Ishikawa (cell line): ENCODE results near the gene REC8.

ENCODE experiments used
- CEBPB ChIP-seq: IDR thresholded peaks from 2 replicates; pipeline ENCODE4 v1.6.1; 2012
- NFIC ChIP-seq: IDR thresholded peaks from 2 replicates; pipeline ENCODE4 v1.6.1; 2012
- RAD21 ChIP-seq: IDR thresholded peaks from 2 replicates; pipeline ENCODE4 v1.6.1; 2012; ENCODE audit warnings: low read depth
- REST ChIP-seq: IDR thresholded peaks from 2 replicates; pipeline ENCODE4 v1.6.1; 2012; ENCODE audit warnings: low read depth, mild to moderate bottlenecking
- TCF12 ChIP-seq: IDR thresholded peaks from 2 replicates; pipeline ENCODE4 v1.6.1; 2012; ENCODE audit warnings: low read depth
- TF ChIP-seq, protein P1 (sequence below): IDR thresholded peaks from 2 replicates; pipeline ENCODE4 v1.6.1; 2012

DNA sequence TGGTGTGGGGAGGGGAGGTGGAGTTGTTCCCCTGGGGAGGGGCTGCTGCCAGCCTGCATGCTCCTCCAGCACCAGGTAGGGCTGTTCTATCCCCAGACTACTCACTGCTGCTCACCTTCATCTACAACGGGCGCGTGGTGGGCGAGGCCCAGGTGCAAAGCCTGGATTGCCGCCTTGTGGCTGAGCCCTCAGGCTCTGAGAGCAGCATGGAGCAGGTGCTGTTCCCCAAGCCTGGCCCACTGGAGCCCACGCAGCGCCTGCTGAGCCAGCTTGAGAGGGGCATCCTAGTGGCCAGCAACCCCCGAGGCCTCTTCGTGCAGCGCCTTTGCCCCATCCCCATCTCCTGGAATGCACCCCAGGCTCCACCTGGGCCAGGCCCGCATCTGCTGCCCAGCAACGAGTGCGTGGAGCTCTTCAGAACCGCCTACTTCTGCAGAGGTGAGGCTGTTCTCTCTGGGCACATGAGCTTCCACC, 7.3 kb upstream of the REC8 start:
- TF ChIP-seq CEBPB (no peak), NFIC (no peak), RAD21 (no peak), REST (no peak), TCF12 (no peak)
- TF ChIP-seq, protein P1, sequence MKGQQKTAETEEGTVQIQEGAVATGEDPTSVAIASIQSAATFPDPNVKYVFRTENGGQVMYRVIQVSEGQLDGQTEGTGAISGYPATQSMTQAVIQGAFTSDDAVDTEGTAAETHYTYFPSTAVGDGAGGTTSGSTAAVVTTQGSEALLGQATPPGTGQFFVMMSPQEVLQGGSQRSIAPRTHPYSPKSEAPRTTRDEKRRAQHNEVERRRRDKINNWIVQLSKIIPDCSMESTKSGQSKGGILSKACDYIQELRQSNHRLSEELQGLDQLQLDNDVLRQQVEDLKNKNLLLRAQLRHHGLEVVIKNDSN: no peak
